A673 (cell line): ENCODE measurements around the gene RNF220. TPM values are rescaled to one million over a fixed set of nuclear protein-coding genes. Genes with fewer than 3 reads are reported as not detected.
A peak's percentile ranks its signal among the peaks of the same experiment; 100 is the strongest.

Experiments
- BruUV-seq: library from RNA; stranded (reverse); fragments of 400-500 nt; replicated peaks from 2 replicates; lab custom pipeline; 2021; lab: Mats Ljungman, UMichigan
- CTCF ChIA-PET: fragments of 300-600 bp; sonication (Branson Sonifier 250); formaldehyde crosslinking; loops from one replicate; lab custom pipeline; 2022; ENCODE audit warnings: antibody characterized with exemption; lab: Charles Lee
- POLR2A ChIA-PET: fragments of 300-600 bp; sonication (Branson Sonifier 250); formaldehyde crosslinking; loops from one replicate; lab custom pipeline; 2022; ENCODE audit warnings: antibody characterized with exemption; ENCODE audit not compliant: low non-redundant PET; lab: Charles Lee
- DNase-seq: peaks from one replicate; pipeline ENCODE4 v3.0.0-alpha.2; 2015; ENCODE audit warnings: low spot score
- H3K27ac ChIP-seq: fragments of 200-600 bp; sonication (generic); 2 replicates; pipeline ENCODE4 v1.5.1; 2016; ENCODE audit warnings: mixed run types, low read depth, mild to moderate bottlenecking, mixed read lengths, antibody characterized with exemption, low read length; ENCODE audit not compliant: poor library complexity, severe bottlenecking
- H3K27me3 ChIP-seq: fragments of 200-600 bp; sonication (generic); replicated peaks from 2 replicates; pipeline ENCODE4 v1.6.1; 2017; ENCODE audit warnings: mixed run types, low read depth, mild to moderate bottlenecking, mixed read lengths, antibody characterized with exemption, low read length; ENCODE audit not compliant: insufficient read depth, poor library complexity
- H3K36me3 ChIP-seq: fragments of 200-600 bp; sonication (generic); 2 replicates; pipeline ENCODE4 v1.6.1; 2016; ENCODE audit warnings: mixed run types, mild to moderate bottlenecking, mixed read lengths, antibody characterized with exemption, low read length; ENCODE audit not compliant: insufficient read depth, poor library complexity, severe bottlenecking
- H3K4me1 ChIP-seq: fragments of 200-600 bp; sonication (generic); 2 replicates; pipeline ENCODE4 v1.6.1; 2017; ENCODE audit warnings: mixed run types, mild to moderate bottlenecking, mixed read lengths, antibody characterized with exemption, low read length; ENCODE audit not compliant: insufficient read depth, poor library complexity, severe bottlenecking
- H3K4me3 ChIP-seq: fragments of 200-600 bp; sonication (generic); 2 replicates; pipeline ENCODE4 v1.5.1; 2016; ENCODE audit warnings: low read depth, mixed run types, mild to moderate bottlenecking, mixed read lengths, low read length; ENCODE audit not compliant: poor library complexity, severe bottlenecking
- H3K9me3 ChIP-seq: fragments of 200-600 bp; sonication (generic); 2 replicates; pipeline ENCODE4 v1.6.1; 2016; ENCODE audit warnings: mixed run types, low read depth, mild to moderate bottlenecking, mixed read lengths, antibody characterized with exemption, low read length; ENCODE audit not compliant: poor library complexity, severe bottlenecking
- CTCF ChIP-seq: fragments of 300-800, 200-600 bp; sonication (generic); conservative IDR thresholded peaks from 2 replicates; pipeline ENCODE4 v1.5.1; 2017; ENCODE audit warnings: low read depth, mild to moderate bottlenecking, antibody characterized with exemption, low read length, moderate library complexity, mixed read lengths
- EZH2 ChIP-seq: fragments of 200-600 bp; sonication (generic); IDR thresholded peaks from 2 replicates; pipeline ENCODE4 v1.6.1; 2017; ENCODE audit warnings: borderline replicate concordance, low read depth, mild to moderate bottlenecking, mixed read lengths, antibody characterized with exemption, low read length; ENCODE audit not compliant: poor library complexity, severe bottlenecking
- intact Hi-C: fragments of 100-400 bp; cut with micrococcal nuclease; formaldehyde crosslinking; loops from one replicate; pipeline ENCODE4 v1.10.0; 2022; ENCODE audit not compliant: unreplicated experiment
- total RNA-seq: library from RNA; stranded (reverse); gene quantifications from 2 replicates; pipeline ENCODE4 v1.2.3, GENCODE V29; 2021

Gene RNF220
- total RNA-seq, 1 experiment from 2014 or later, result 80.6 TPM

- no peak for DNase-seq
- no peaks in the 10 kb centered on the region for H3K9me3 ChIP-seq
- no peaks in the 10 kb centered on the region for H3K36me3 ChIP-seq
- H3K4me3 ChIP-seq, result no peak overlapping the region
- TF ChIP-seq EZH2 (no peak), CTCF (no peak)
- intact Hi-C loops, result no loop called here
- BruUV-seq, result no TSS peak
- CTCF ChIA-PET, result no interaction called here
- peaks cover 18% of the 10 kb centered on the region for H3K4me1 ChIP-seq
- no peaks in the 10 kb centered on the region for H3K27me3 ChIP-seq
- POLR2A ChIA-PET, result no interaction called here
- no peak overlapping the region for H3K27ac ChIP-seq
These were observed 79.2 kb downstream of the RNF220 start for GRCh38 chr1:44484155-44484688.

GRCh38 chr1:44485229-44485933 lies 80.3 kb downstream of the RNF220 start:
- H3K27ac ChIP-seq, result peak overlapping the region; percentile 51
- intact Hi-C loops, result no loop called here
- no peaks in the 10 kb centered on the region for H3K36me3 ChIP-seq
- DNase-seq, result peak; percentile 65
- no TSS peak for BruUV-seq
- peaks cover 18% of the 10 kb centered on the region for H3K4me1 ChIP-seq
- no peak for TF ChIP-seq CTCF
- no peak for TF ChIP-seq EZH2
- no peaks in the 10 kb centered on the region for H3K27me3 ChIP-seq
- H3K4me3 ChIP-seq, result no peak overlapping the region
- ChIA-PET CTCF (no interaction called here), POLR2A (no interaction called here)
- no peaks in the 10 kb centered on the region for H3K9me3 ChIP-seq

GRCh38 chr1:44485934-44486460 lies 80.9 kb downstream of the RNF220 start:
- H3K27ac ChIP-seq, result peak overlapping the region; percentile 51
- BruUV-seq, result TSS peak; percentile 52
- ChIA-PET CTCF (no interaction called here), POLR2A (no interaction called here)
- H3K4me1 ChIP-seq, result peaks cover 18% of the 10 kb centered on the region
- H3K4me3 ChIP-seq, result no peak overlapping the region
- TF ChIP-seq CTCF, result no peak
- no peak for TF ChIP-seq EZH2
- DNase-seq, result no peak
- H3K9me3 ChIP-seq, result no peaks in the 10 kb centered on the region
- no peaks in the 10 kb centered on the region for H3K27me3 ChIP-seq
- intact Hi-C loops, result no loop called here
- no peaks in the 10 kb centered on the region for H3K36me3 ChIP-seq
